GM21528 (cell line): Measurements from ENCODE around the gene COL5A3.
"Not testable (repeated sequence)": the region's sequence is repeated elsewhere in the genome, so short reads cannot be mapped to it uniquely, and the experiment has no call there.

Experiments
- ATAC-seq: cut with Tn5 transposase; IDR thresholded peaks from one replicate; pipeline ENCODE4 v1.9.1; 2021; ENCODE audit warnings: mild to moderate bottlenecking, moderate library complexity; ENCODE audit not compliant: unreplicated experiment, low FRiP score

The COL5A3 gene

DNA sequence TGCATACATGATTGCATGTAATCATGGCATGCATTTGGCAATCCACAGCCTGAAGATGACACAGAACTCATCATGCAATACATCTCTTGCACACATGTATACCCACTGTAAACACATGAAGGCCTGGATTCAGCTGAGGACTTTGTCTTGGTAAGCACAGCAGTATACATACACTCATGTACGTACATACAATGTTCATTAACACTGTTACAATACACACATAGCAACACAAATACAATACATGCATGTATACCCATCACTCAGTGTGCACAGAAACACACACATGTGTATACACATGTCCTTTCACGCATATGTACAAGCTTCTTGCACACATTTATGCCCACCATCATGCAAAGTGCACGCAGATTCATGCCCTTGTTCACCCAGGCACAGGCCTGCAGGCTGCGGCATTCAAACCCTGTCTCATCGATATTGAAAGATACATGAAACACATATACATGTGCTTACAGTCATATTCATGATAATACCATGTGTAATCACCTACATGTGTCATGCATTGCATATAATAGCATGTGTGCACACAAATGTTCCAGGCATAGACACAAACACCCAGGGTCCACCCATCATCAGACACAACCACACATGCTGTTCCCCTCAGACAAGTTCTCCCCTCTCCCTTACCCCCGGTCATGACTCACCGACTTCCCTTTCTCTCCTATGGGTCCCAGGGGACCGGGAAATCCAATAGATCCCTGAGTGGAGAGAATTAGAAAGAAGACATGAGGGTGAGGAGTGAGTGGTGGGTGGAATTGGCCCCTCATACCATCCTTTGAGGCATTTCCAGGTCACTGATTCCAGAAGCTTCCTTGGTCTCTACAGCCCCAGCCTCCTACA, 28.7 kb downstream of the COL5A3 start:
- no peak for ATAC-seq

DNA sequence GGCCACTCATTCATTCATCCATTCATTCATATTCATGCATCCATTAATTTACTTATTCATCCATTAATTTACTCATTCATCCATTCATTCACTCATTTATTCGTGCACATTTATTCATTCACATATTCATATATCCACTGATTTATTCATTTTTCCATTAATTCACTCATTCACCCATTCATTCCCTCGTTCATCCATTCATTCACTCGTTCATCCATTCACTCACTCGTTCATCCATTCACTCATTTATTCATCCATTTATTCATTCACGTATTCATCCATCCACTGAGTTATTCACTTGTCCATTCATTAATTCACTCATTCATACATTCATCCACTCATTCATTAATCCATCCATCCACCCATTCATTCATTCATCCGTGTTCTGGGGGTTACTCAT, 38.2 kb downstream of the COL5A3 start:
- no peak for ATAC-seq

- no peak for ATAC-seq
These were observed 39.0 kb downstream of the COL5A3 start for GRCh38 chr19:9971166-9971897.

DNA sequence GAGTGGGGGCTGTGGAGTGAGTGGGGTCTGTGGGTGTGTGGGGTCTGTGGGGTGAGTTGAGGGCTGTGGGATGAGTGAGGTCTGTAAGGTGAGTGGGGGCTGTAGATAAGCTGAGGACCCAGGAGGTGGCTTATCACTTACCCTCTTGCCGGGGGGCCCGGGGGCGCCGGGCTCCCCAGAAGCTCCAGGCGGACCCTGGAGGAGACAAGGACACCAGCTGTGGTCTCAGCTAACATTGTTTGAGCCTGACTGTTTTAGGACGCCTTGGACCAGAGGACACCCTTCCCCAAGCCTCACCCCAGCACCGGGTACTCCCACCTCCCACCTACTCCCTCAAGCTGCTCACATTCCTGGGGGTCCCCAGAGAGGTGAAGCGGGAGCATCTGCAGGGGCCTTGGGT, 39.8 kb downstream of the COL5A3 start:
- no peak for ATAC-seq

GRCh38 chr19:9969688-9969975, 40.7 kb downstream of the COL5A3 start:
- no peak for ATAC-seq

DNA sequence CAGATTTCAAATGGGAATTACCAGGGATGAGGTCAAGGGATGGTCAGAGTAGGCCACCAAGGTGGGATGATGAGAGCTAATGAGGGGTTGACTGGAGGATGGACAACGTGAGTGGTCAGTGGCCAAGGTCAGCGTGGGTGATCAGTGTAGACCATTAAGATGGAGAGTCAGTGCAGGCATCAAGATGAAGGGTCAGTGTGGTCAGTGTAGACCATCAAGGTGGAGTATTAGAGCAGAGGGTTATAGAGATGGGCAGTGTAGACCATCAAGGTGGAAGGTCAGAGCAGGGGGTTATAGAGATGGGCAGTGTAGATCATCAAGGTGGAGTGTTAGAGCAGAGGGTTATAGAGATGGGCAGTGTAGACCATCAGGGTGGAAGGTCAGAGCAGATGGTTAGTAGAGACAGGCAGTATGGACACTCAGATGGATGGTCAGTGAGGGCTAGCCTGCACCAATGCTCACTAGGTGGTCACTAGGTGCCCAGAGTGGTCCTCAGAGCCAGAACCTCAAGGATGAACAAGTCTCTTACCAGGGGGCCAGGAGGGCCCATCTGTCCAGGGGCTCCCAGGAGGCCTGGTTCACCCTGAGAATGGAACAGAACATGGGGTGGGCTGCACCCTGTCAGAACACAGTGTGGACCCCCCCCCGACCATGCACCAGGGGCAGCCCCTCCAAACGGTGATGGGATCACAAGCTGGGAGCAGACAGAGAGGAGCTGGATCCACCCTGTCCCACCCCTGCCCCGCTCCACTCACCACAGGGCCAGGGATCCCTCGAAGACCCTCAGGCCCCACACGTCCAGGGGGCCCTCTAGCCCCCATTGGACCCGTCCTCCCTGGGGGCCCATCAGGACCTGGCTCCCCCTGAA, 41.2 kb downstream of the COL5A3 start:
- ATAC-seq: no peak

- ATAC-seq: no peak
These were observed 43.0 kb downstream of the COL5A3 start for GRCh38 chr19:9967326-9967725.

DNA sequence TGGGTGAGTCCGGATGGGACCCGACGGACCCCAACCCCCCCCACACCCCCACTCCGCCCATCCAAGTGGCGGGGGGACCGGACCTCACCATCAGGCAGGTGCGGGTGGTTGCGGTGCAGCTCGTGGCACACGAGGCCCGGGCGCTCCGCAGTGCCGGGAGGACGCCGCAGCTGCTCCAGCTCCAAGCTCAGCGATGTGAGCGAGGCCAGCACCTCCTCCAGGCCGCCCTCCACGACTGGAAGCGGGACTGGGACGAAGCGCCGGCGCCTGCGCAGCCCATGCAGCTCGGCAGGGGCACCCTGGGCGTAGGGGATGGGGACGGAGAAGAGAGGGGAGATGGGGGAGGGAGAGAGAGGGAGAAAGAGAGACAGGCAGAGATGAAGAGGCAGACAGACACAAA, 43.9 kb downstream of the COL5A3 start:
- ATAC-seq: no peak

GRCh38 chr19:9966024-9966423, 44.3 kb downstream of the COL5A3 start:
- ATAC-seq: no peak

DNA sequence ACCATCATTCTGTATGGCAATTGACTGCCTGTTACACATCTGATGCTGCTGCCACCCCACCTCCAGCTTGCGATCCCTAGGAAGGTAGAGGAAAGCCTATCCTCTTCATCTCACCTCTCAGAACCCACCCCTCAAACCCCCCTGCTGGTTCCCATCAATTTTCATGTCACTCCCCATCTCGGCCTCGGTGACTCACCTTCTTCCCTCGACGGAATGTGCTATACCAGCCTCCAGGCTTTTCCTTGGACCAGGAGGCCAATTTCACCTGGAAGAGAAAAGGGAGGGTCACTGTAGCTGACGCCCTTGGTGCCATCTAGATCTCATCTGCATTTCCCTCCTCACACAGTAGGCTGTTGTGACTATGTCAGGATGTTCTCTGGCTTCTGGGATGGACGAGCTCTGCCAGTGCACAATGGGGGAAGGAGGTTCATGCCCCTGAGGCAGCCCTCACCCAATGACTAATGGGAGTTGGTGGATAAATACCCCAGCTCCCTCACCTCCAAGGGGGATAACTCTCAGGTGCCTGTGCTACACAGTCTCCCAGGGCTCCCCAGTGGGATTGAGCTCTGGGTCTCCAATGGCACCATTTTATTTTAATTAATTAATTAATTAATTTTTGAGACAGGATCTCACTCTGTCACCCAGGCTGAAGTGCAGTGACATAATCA, 47.5 kb downstream of the COL5A3 start:
- ATAC-seq: no peak

DNA sequence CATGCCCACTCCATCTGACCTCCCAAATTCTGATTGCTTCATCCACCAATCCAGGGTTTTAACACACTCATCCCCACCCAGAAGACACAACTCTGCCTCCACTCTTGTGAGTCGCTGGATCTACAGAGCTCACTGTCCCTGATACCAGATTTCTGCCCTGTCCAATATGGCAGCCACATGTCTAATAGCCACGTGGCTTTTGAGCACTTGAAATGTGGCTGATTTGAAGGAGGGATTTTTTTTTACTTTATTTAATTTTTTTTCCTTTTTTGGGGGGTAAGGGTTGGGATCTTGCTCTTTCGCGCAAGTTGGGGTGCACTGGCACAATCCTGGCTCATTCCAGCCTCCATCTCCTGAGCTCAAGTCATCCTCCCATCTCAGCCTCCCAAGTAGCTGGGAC, 49.2 kb downstream of the COL5A3 start:
- no peak for ATAC-seq

- ATAC-seq: no peak
These were observed 51.9 kb downstream of the COL5A3 start for GRCh38 chr19:9958379-9958821.

DNA sequence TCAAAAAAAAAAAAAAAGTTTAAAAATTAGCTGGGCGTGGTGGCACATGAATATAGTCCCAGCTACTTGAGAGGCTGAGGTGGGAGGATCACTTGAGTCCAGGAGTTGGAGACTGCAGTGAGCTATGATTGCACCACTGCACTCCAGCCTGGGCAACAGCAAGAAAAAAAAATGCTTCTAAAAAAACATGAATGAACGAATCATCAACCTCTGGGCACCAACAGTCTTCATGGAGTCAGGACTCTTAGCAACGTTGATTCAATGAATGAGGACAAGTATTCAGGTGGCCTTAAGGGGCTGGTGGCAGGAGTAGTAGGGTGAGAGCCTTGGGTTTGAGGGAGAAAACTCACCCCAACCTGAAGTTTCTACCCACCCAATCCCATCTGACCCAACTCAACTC, 53.3 kb downstream of the COL5A3 start:
- no peak for ATAC-seq

DNA sequence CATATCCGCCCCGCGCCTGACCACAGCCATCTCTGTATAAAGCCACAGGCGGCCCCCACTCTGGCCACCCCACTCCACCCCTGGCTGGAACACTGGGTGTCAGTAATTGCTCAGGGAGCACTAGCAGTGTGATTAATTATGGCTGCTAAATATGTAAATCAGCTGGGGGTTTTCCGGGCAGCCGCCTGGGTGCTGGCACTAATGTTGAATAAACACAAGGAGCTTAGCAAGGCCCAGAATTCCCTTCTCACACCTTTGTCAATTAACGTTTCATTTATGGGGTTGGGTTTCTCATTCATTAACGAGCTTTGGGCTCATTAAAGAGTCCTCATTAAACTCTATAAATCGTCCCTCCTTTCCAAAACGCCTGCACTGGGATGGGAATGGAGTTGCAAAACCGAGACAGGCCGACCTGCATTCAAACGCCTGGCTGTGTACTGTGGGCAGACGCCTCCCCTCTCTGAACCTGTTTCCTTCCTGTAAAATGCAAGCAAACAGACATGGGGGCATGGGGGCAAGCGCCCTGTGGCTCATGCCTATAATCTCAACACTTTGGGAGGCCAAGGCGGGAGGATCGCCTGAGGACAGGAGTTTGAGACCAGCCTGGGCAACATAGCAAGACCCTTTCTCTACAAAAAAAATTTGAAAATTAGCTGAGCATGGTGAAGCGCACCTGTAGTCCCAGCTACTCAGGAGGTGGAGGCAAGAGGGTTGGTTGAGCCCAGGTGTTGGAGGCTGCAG, 56.3 kb downstream of the COL5A3 start:
- no peak for ATAC-seq

DNA sequence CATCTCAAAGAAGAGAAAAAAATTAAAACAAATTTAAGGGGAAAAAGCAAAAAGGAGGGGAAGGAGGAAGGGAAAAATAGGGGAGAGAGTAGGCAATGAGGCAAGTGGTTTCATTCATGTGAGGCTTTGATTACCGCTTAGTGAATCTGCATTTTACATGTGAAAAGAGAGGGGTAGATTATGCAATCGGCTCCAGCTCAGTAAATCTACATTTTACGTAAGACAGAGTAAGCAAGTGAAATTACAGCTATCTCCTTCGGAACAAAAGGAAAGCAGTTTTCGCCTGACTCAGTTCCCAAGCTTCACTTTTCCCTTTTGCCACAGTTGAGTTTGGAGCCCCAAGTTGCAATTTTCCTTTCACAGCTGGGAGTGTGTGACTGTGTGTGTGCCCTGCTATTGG, 58.0 kb downstream of the COL5A3 start:
- ATAC-seq: no peak

- no peak for ATAC-seq
These were observed 62.9 kb downstream of the COL5A3 start for GRCh38 chr19:9947441-9947840.

DNA sequence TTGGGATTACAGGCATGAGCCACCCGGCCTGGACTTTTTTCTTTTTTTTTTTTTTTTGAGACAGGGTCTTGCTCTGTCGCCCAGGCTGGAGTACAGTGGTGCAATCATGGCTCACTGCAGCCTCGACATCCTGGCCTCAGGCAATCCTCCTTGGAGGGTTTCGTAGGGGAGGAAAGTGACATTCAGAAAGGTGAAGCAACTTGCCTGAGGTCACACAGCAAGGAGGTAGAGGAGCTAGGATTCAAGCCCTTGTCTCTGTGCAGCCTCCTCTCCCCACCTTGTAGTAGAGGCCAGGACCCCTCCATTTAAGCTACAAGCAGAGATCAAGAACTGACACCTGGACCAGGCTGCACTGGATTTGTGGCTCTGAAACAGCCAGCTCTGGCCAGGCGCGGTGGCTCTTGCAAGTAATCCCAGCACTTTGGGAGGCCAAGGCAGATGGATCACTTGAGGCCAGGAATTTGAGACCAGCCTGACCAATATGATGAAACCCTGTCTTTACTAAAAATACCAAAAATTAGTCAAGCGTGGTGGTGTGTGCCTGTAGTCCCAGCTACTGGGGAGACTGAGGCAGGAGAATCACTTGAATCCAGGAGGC, 63.7 kb downstream of the COL5A3 start:
- not testable (repeated sequence) for ATAC-seq

DNA sequence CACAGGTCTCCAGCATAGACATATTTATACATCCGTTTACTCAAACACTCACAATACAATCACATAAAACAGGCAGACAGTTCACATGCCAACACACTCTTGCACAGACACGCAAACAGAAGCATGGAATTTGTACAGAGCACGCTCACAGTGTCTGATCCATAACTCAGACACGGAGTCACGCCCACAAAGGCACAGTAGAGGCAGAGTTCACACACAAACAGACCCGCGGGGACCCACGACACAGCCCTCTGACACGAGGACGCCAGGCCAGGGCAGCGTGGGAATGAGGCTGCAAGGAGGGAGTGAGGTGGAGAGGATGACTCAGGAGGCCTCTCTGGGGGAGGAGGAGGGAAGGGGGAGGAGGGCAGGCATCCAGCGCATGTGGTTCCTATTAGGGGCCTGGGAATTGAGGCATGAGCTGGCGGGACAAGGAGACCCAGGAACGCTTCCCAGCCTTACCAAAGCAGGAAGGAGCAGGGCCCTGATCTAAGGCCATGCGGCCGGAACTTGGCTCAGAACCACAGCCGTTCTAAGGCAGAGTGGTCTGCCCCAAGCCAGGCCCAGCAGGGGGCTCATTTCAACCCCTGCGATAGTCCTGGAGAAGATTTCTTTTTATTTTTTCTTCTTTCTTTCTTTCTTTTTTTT, 64.9 kb downstream of the COL5A3 start:
- ATAC-seq: no peak

- ATAC-seq: no peak
These were observed 66.6 kb downstream of the COL5A3 start for GRCh38 chr19:9943744-9944143.
